Stimulated activated effector memory CD8-positive, alpha-beta T cell treated with anti-CD3 and anti-CD28 coated beads, Interleukin-12 subunit alpha, Interleukin-12 subunit beta, amount 100 ng/mL, for 72 hours (primary cell): ENCODE results near the gene CDK9.
A peak's percentile ranks its signal among the peaks of the same experiment; 100 is the strongest.

Experiments used
- ATAC-seq: fragments of 150-1000 bp; cut with Tn5 transposase; 2 replicates; pipeline ENCODE4 v1.10.0; 2021
- DNase-seq, 2 donors: peaks; one replicate each; pipeline ENCODE4 v3.0.0; 2021 to 2022; ENCODE audit warnings: low spot score in 2 of 2
- H3K27ac Mint-ChIP-seq: one replicate; pipeline ENCODE4 v1.8.0; 2022; ENCODE audit warnings: mild to moderate bottlenecking, mixed read lengths
- H3K36me3 Mint-ChIP-seq: one replicate; pipeline ENCODE4 v1.8.0; 2022; ENCODE audit warnings: mild to moderate bottlenecking, mixed read lengths
- H3K4me1 Mint-ChIP-seq: one replicate; pipeline ENCODE4 v1.8.0; 2022; ENCODE audit warnings: mixed read lengths
- H3K4me3 Mint-ChIP-seq: one replicate; pipeline ENCODE4 v1.8.0; 2022; ENCODE audit warnings: mild to moderate bottlenecking, mixed read lengths
- H3K9me3 Mint-ChIP-seq: one replicate; pipeline ENCODE4 v1.8.0; 2022; ENCODE audit warnings: mixed read lengths

The CDK9 gene

GRCh38 chr9:127801955-127802575, 16.2 kb downstream of the CDK9 start:
- ATAC-seq: no peak
- H3K4me1 Mint-ChIP-seq: peaks cover 36% of the 10 kb centered on the region

GRCh38 chr9:127802576-127803443, 17.0 kb downstream of the CDK9 start, which contains the start of gene FPGS:
TSS of gene FPGS (plus strand) at chr9:127802882. CDS start at chr9:127802925, 43 bp downstream.
- peak; percentile 75 to 92 for DNase-seq
- Mint-ChIP-seq H3K36me3 (peaks cover 55% of the 10 kb centered on the region), H3K4me3 (peak within 1 kb of the TSS; percentile 95), H3K4me1 (peaks cover 35% of the 10 kb centered on the region), H3K27ac (peak within 1 kb of the TSS; percentile 97), H3K9me3 (no peaks in the 10 kb centered on the region)
- ATAC-seq: peak; percentile 90

More at GRCh38 chr9:127801955-127802575, 16.2 kb downstream of the CDK9 start:
- H3K4me3 Mint-ChIP-seq: peak overlapping the region; percentile 95
- DNase-seq: no peak
- H3K27ac Mint-ChIP-seq: peak overlapping the region; percentile 97
- H3K36me3 Mint-ChIP-seq: peaks cover 48% of the 10 kb centered on the region
- H3K9me3 Mint-ChIP-seq: no peaks in the 10 kb centered on the region

GRCh38 chr9:127803507-127804352, 17.9 kb downstream of the CDK9 start:
- H3K4me1 Mint-ChIP-seq: peaks cover 39% of the 10 kb centered on the region
- DNase-seq: no peak
- ATAC-seq: no peak
- H3K36me3 Mint-ChIP-seq: peaks cover 64% of the 10 kb centered on the region
- H3K27ac Mint-ChIP-seq: peak overlapping the region; percentile 97
- peak overlapping the region; percentile 95 for H3K4me3 Mint-ChIP-seq
- no peaks in the 10 kb centered on the region for H3K9me3 Mint-ChIP-seq

- H3K36me3 Mint-ChIP-seq: peaks cover 78% of the 10 kb centered on the region
- peak overlapping the region; percentile 56 for H3K27ac Mint-ChIP-seq
- H3K9me3 Mint-ChIP-seq: no peaks in the 10 kb centered on the region
- DNase-seq: no peak
- H3K4me1 Mint-ChIP-seq: peaks cover 39% of the 10 kb centered on the region
- no peak for ATAC-seq
- no peak overlapping the region for H3K4me3 Mint-ChIP-seq
Measured at GRCh38 chr9:127805620-127806019, 19.8 kb downstream of the CDK9 start.

- Mint-ChIP-seq H3K36me3 (peaks cover 90% of the 10 kb centered on the region), H3K4me1 (peaks cover 39% of the 10 kb centered on the region), H3K4me3 (no peak overlapping the region), H3K9me3 (no peaks in the 10 kb centered on the region), H3K27ac (peak overlapping the region; percentile 56)
- no peak for DNase-seq
- ATAC-seq: no peak
Measured at GRCh38 chr9:127806871-127807270, 21.0 kb downstream of the CDK9 start.

GRCh38 chr9:127808347-127809001, 22.6 kb downstream of the CDK9 start:
- H3K36me3 Mint-ChIP-seq: peaks cover 94% of the 10 kb centered on the region
- peaks cover 28% of the 10 kb centered on the region for H3K4me1 Mint-ChIP-seq
- peak overlapping the region; percentile 50 for H3K27ac Mint-ChIP-seq
- ATAC-seq: no peak
- no peak for DNase-seq
- H3K9me3 Mint-ChIP-seq: no peaks in the 10 kb centered on the region
- no peak overlapping the region for H3K4me3 Mint-ChIP-seq

- Mint-ChIP-seq H3K27ac (no peak overlapping the region), H3K9me3 (no peaks in the 10 kb centered on the region), H3K36me3 (peaks cover 94% of the 10 kb centered on the region), H3K4me3 (no peak overlapping the region), H3K4me1 (peaks cover 22% of the 10 kb centered on the region)
- ATAC-seq: peak; percentile 61
- no peak for DNase-seq
Measured at GRCh38 chr9:127809002-127809539, 23.2 kb downstream of the CDK9 start.

GRCh38 chr9:127809540-127810377, 23.9 kb downstream of the CDK9 start:
- DNase-seq: no peak
- H3K9me3 Mint-ChIP-seq: no peaks in the 10 kb centered on the region
- no peak for ATAC-seq
- H3K4me1 Mint-ChIP-seq: peaks cover 19% of the 10 kb centered on the region
- peaks cover 94% of the 10 kb centered on the region for H3K36me3 Mint-ChIP-seq
- H3K4me3 Mint-ChIP-seq: no peak overlapping the region
- no peak overlapping the region for H3K27ac Mint-ChIP-seq

- Mint-ChIP-seq H3K27ac (no peak overlapping the region), H3K4me1 (peaks cover 19% of the 10 kb centered on the region), H3K36me3 (peaks cover 92% of the 10 kb centered on the region), H3K4me3 (no peak overlapping the region), H3K9me3 (no peaks in the 10 kb centered on the region)
- ATAC-seq: no peak
- DNase-seq: no peak
Measured at GRCh38 chr9:127810378-127811187, 24.7 kb downstream of the CDK9 start.

GRCh38 chr9:127812011-127812410, 26.2 kb downstream of the CDK9 start:
- peaks cover 86% of the 10 kb centered on the region for H3K36me3 Mint-ChIP-seq

GRCh38 chr9:127812936-127813675, 27.3 kb downstream of the CDK9 start:
- H3K4me1 Mint-ChIP-seq: peaks cover 7% of the 10 kb centered on the region
- H3K36me3 Mint-ChIP-seq: peaks cover 86% of the 10 kb centered on the region
- DNase-seq (no peak), ATAC-seq (no peak)
- no peaks in the 10 kb centered on the region for H3K9me3 Mint-ChIP-seq
- no peak overlapping the region for H3K4me3 Mint-ChIP-seq
- H3K27ac Mint-ChIP-seq: peak overlapping the region; percentile 75

More at GRCh38 chr9:127812011-127812410, 26.2 kb downstream of the CDK9 start:
- Mint-ChIP-seq H3K27ac (no peak overlapping the region), H3K9me3 (no peaks in the 10 kb centered on the region), H3K4me3 (no peak overlapping the region), H3K4me1 (peaks cover 13% of the 10 kb centered on the region)
- ATAC-seq: no peak
- no peak for DNase-seq

- H3K36me3 Mint-ChIP-seq: peaks cover 86% of the 10 kb centered on the region
- peaks cover 6% of the 10 kb centered on the region for H3K4me1 Mint-ChIP-seq
- DNase-seq (no peak), ATAC-seq (no peak)
- peak overlapping the region; percentile 75 for H3K27ac Mint-ChIP-seq
- H3K4me3 Mint-ChIP-seq: no peak overlapping the region
- H3K9me3 Mint-ChIP-seq: no peaks in the 10 kb centered on the region
Measured at GRCh38 chr9:127813686-127814226, 27.9 kb downstream of the CDK9 start.
